K562 (cell line): ENCODE measurements around the gene MPRIP. TPM values are rescaled to one million over a fixed set of nuclear protein-coding genes. Genes with fewer than 3 reads are reported as not detected.

Experiments
- FOXK2 ChIP-seq, 2 experiments: fragments of 450-650 bp; IDR thresholded peaks in 1 of 2; conservative IDR thresholded peaks in 1 of 2; 2 replicates each; pipeline ENCODE4 v1.6.1; 2016; ENCODE audit warnings: low read depth in 2 of 2, mild to moderate bottlenecking in 1 of 2
- IRF2 ChIP-seq: sonication (generic); formaldehyde crosslinking; IDR thresholded peaks from 2 replicates; pipeline ENCODE4 v1.8.1; 2022; ENCODE audit warnings: mild to moderate bottlenecking, missing genetic modification reagents
- PHB ChIP-seq: fragments of 250-450 bp; sonication (Bioruptor Pico); IDR thresholded peaks from 2 replicates; pipeline ENCODE4 v1.5.0; 2021
- RAD21 ChIP-seq, 2 experiments: fragments of 250-450 bp in 1 of 2; fragments of 450-650 bp in 1 of 2; sonication (Bioruptor Pico) in 1 of 2; formaldehyde crosslinking in 1 of 2; IDR thresholded peaks in 1 of 2; conservative IDR thresholded peaks in 1 of 2; 2 replicates each; pipeline versions ENCODE4 v1.4.0 to v1.8.0; 2020 to 2022; ENCODE audit warnings: mild to moderate bottlenecking in 2 of 2, moderate library complexity in 1 of 2
- ZEB2 ChIP-seq: fragments of 450-650 bp; IDR thresholded peaks from 2 replicates; pipeline ENCODE4 v1.6.1; 2016
- ZNF41 ChIP-seq: fragments of 250-450 bp; sonication (Bioruptor Pico); conservative IDR thresholded peaks from 2 replicates; pipeline ENCODE4 v1.4.0; 2020; ENCODE audit warnings: mild to moderate bottlenecking
- polyA plus RNA-seq, 8 experiments: library from polyadenylated mRNA; depleted of rRNA in 4 of 8; stranded (reverse) in 5 of 8; unstranded in 3 of 8; fragments of >200 nt; fragmentation: Nextera tagmentation in 2 of 8; fragmentation: Illumina TruSeq in 1 of 8; extraction: Ambion mirVana in 2 of 8; extraction: Trizol in 1 of 8; gene quantifications; 2 replicates each; pipeline versions ENCODE4 v1.2.1 to v1.2.3, GENCODE V29; 2011 to 2014; ENCODE audit warnings: inconsistent platforms in 1 of 8, missing spikeins in 1 of 8
- total RNA-seq, 7 experiments: library from RNA; depleted of rRNA in 6 of 7; stranded (reverse); fragments of >200 nt in 6 of 7; fragmentation: Illumina TruSeq in 2 of 7; extraction: Trizol in 2 of 7; gene quantifications; 2 replicates each; pipeline versions ENCODE4 v1.2.1 to v1.2.3, GENCODE V29; 2011 to 2021; ENCODE audit warnings: low replicate concordance in 1 of 7
- TF ChIP-seq, protein P1 (sequence below): IDR thresholded peaks from 3 replicates; pipeline ENCODE4 v1.6.1; 2011; ENCODE audit warnings: borderline replicate concordance, mild to moderate bottlenecking, moderate library complexity; ENCODE audit not compliant: insufficient read length; ENCODE audit errors: extremely low read depth
- TF ChIP-seq, protein P2 (sequence below): fragments of 250-450 bp; sonication (Bioruptor Pico); IDR thresholded peaks from 2 replicates; pipeline ENCODE4 v1.4.0; 2020
- TF ChIP-seq, protein P3 (sequence below): fragments of 450-650 bp; IDR thresholded peaks from 2 replicates; pipeline ENCODE4 v1.6.1; 2017; ENCODE audit warnings: mild to moderate bottlenecking, moderate library complexity

MPRIP gene
- total and polyA plus RNA-seq, 9 of the 15 experiments (the other 6 are each of a cell fraction or from before 2014, with no cell fraction given) = 10.0 to 72.6 (median 30.1) TPM

DNA sequence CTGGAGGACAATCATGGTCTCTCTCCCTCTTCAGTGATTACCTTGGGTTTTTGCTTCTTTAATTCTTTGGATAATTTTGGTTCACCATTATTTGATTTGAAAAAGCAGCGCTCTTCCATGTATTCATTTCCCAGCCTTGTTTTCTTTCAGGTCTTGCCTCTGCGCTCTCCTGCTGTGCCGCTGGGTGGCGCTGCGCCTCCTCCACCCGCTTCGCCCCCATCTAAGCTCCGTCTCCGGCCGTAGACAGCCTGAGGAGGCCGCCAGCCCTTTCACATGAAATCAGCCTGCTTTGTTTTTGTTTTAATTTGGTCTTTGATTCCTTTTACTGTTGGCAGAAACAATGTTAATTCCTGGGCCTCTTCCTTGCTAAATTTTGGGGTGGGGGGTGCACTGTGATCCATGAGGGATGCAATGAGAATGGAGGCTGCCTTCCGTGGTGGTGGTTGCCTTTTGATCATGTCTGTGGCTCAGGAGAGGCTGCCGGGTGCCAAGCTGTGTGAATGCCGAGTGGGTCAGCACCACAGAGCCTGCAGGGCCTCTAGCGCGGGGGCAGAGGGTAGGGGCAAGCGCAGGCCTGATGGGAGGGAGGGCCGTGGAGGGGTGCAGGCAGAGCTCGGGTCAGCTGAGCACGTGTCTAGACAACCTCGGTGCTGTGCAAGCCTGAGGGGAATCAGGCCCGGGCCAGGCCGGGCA, 99.7 kb downstream of the MPRIP start (continued):
- TF ChIP-seq, protein P1, sequence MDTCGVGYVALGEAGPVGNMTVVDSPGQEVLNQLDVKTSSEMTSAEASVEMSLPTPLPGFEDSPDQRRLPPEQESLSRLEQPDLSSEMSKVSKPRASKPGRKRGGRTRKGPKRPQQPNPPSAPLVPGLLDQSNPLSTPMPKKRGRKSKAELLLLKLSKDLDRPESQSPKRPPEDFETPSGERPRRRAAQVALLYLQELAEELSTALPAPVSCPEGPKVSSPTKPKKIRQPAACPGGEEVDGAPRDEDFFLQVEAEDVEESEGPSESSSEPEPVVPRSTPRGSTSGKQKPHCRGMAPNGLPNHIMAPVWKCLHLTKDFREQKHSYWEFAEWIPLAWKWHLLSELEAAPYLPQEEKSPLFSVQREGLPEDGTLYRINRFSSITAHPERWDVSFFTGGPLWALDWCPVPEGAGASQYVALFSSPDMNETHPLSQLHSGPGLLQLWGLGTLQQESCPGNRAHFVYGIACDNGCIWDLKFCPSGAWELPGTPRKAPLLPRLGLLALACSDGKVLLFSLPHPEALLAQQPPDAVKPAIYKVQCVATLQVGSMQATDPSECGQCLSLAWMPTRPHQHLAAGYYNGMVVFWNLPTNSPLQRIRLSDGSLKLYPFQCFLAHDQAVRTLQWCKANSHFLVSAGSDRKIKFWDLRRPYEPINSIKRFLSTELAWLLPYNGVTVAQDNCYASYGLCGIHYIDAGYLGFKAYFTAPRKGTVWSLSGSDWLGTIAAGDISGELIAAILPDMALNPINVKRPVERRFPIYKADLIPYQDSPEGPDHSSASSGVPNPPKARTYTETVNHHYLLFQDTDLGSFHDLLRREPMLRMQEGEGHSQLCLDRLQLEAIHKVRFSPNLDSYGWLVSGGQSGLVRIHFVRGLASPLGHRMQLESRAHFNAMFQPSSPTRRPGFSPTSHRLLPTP = no peak
- TF ChIP-seq RAD21 (CRISPR knock-in tag; conservative IDR thresholded peaks at IDR 0.05 in 1 of 2, IDR thresholded peaks at IDR 0.05 in 1 of 2) (peak; percentile 33 to 67), PHB (CRISPR knock-in tag) (no peak), IRF2 (CRISPR knock-in tag) (no peak), ZEB2 (no peak), ZNF41 (CRISPR knock-in tag) (no peak), FOXK2 (conservative IDR thresholded peaks at IDR 0.05 in 1 of 2, IDR thresholded peaks at IDR 0.05 in 1 of 2; ENCODE audit: low read depth in 2 of 2) (peak in 1 of 2 experiments; percentile 47; a peak in 2 of 4 replicates)
- TF ChIP-seq, protein P2, sequence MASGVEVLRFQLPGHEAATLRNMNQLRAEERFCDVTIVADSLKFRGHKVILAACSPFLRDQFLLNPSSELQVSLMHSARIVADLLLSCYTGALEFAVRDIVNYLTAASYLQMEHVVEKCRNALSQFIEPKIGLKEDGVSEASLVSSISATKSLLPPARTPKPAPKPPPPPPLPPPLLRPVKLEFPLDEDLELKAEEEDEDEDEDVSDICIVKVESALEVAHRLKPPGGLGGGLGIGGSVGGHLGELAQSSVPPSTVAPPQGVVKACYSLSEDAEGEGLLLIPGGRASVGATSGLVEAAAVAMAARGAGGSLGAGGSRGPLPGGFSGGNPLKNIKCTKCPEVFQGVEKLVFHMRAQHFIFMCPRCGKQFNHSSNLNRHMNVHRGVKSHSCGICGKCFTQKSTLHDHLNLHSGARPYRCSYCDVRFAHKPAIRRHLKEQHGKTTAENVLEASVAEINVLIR (CRISPR knock-in tag) = no peak
- TF ChIP-seq, protein P3, sequence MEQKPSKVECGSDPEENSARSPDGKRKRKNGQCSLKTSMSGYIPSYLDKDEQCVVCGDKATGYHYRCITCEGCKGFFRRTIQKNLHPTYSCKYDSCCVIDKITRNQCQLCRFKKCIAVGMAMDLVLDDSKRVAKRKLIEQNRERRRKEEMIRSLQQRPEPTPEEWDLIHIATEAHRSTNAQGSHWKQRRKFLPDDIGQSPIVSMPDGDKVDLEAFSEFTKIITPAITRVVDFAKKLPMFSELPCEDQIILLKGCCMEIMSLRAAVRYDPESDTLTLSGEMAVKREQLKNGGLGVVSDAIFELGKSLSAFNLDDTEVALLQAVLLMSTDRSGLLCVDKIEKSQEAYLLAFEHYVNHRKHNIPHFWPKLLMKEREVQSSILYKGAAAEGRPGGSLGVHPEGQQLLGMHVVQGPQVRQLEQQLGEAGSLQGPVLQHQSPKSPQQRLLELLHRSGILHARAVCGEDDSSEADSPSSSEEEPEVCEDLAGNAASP = no peak
